Common myeloid progenitor, CD34-positive (primary cell): ENCODE measurements around the gene TBCD.
A peak's percentile ranks its signal among the peaks of the same experiment; 100 is the strongest.
"Not testable (repeated sequence)": the region's sequence is repeated elsewhere in the genome, so short reads cannot be mapped to it uniquely, and the experiment has no call there.

Source experiments
- CTCF ChIA-PET: fragments of 350-600 bp; sonication (Branson Sonifier 250); formaldehyde crosslinking; loops from one replicate; lab custom pipeline; 2021; ENCODE audit warnings: antibody characterized with exemption; lab: Charles Lee
- POLR2A ChIA-PET: fragments of 350-600 bp; sonication (Branson Sonifier 250); formaldehyde crosslinking; loops from one replicate; lab custom pipeline; 2021; ENCODE audit warnings: antibody characterized with exemption; lab: Charles Lee
- DNase-seq, 3 donors: peaks; one replicate each; pipeline versions ENCODE4 v3.0.0 to v3.0.0-alpha.2; 2013
- H3K27ac ChIP-seq, 2 experiments: 1 replicate in 1 of 2; 2 replicates in 1 of 2; pipeline ENCODE4 v1.7.0; 2013; ENCODE audit warnings: inconsistent platforms in 2 of 2, low read length in 2 of 2, mild to moderate bottlenecking in 2 of 2, low read depth in 1 of 2, moderate library complexity in 1 of 2; ENCODE audit not compliant: severe bottlenecking in 2 of 2, insufficient read depth in 1 of 2, poor library complexity in 1 of 2
- H3K27me3 ChIP-seq, 5 experiments: replicated peaks in 2 of 5; 1 replicate in 3 of 5; 2 replicates in 2 of 5; pipeline versions ENCODE4 v1.6.1 to v1.7.0; 2013; ENCODE audit warnings: low read length in 4 of 5, mild to moderate bottlenecking in 2 of 5, moderate library complexity in 2 of 5, inconsistent platforms in 1 of 5; ENCODE audit not compliant: insufficient read depth in 5 of 5, control insufficient read depth in 4 of 5
- H3K36me3 ChIP-seq, 4 experiments: 1 replicate in 2 of 4; 2 replicates in 2 of 4; pipeline versions ENCODE4 v1.6.1 to v1.7.0; 2013; ENCODE audit warnings: low read length in 3 of 4, control low read depth in 1 of 4, mild to moderate bottlenecking in 1 of 4; ENCODE audit not compliant: control insufficient read depth in 4 of 4, insufficient read depth in 4 of 4
- H3K4me1 ChIP-seq, 4 experiments: 1 replicate in 3 of 4; 2 replicates in 1 of 4; pipeline versions ENCODE4 v1.6.1 to v1.7.1; 2013; ENCODE audit warnings: low read length in 3 of 4, mild to moderate bottlenecking in 3 of 4, control low read depth in 1 of 4, inconsistent platforms in 1 of 4, moderate library complexity in 1 of 4; ENCODE audit not compliant: control insufficient read depth in 4 of 4, insufficient read depth in 4 of 4; ENCODE audit errors: control extremely low read depth in 1 of 4
- H3K4me3 ChIP-seq, 7 experiments: 1 replicate in 4 of 7; 2 replicates in 3 of 7; pipeline versions ENCODE4 v1.5.1 to v1.7.0; 2013; ENCODE audit warnings: mild to moderate bottlenecking in 7 of 7, low read length in 6 of 7, moderate library complexity in 6 of 7, inconsistent platforms in 2 of 7, low read depth in 2 of 7, control low read depth in 1 of 7; ENCODE audit not compliant: insufficient read depth in 4 of 7, control insufficient read depth in 1 of 7; ENCODE audit errors: extremely low read depth in 1 of 7
- H3K9me3 ChIP-seq, 5 experiments: 1 replicate in 4 of 5; 2 replicates in 1 of 5; pipeline versions ENCODE4 v1.6.1 to v1.7.1; 2013; ENCODE audit warnings: low read length in 4 of 5, mild to moderate bottlenecking in 2 of 5, inconsistent platforms in 1 of 5, low read depth in 1 of 5, moderate library complexity in 1 of 5; ENCODE audit not compliant: control insufficient read depth in 4 of 5, insufficient read depth in 2 of 5; ENCODE audit errors: control extremely low read depth in 1 of 5
- WGBS: methylation state at CpG from one replicate; pipeline ENCODE4 v1.1.5; 2013; ENCODE audit not compliant: insufficient coverage; 5-methylcytosine and 5-hydroxymethylcytosine counted together

TBCD gene

DNA sequence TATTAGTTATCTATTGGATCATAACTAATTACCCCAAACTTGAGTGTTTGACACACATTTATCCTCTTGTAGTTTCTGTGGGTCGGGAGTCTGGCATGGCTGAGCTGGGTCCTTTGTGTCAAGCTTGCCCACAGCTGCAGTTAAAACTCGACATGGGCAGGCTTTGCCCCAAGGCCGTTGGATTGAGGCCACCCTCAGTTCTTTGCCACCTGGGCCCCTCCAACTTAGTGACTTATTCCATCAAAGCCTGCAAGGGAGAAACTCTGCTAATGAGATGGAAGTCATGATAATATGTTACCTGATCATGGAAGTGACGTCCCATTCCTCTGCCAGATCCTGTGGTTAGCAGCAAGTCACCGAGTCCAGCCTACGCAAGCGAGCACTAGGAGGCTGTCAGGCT, 17.2 kb downstream of the TBCD start:
- ChIA-PET CTCF (interaction anchor here (1.1 to 2.4 kb wide), 4 partner anchors 8 to 104 kb away, joined by 3 to 11 read pairs (median 4); no protein-coding TSS in a partner anchor), POLR2A (no interaction called here)
- WGBS = 94% methylated on average over 5 of the region's 7 CpGs
- no peaks in the 10 kb centered on the region for H3K27me3 ChIP-seq
- no peak overlapping the region for H3K27ac ChIP-seq
- no peak for DNase-seq
- no peaks in the 10 kb centered on the region for H3K4me1 ChIP-seq
- H3K36me3 ChIP-seq = peaks cover 8 to 48% (median 29%) of the 10 kb centered on the region in 4 experiments
- peaks cover 0 to 2% (median 0%) of the 10 kb centered on the region in 5 experiments for H3K9me3 ChIP-seq
- no peak overlapping the region for H3K4me3 ChIP-seq

DNA sequence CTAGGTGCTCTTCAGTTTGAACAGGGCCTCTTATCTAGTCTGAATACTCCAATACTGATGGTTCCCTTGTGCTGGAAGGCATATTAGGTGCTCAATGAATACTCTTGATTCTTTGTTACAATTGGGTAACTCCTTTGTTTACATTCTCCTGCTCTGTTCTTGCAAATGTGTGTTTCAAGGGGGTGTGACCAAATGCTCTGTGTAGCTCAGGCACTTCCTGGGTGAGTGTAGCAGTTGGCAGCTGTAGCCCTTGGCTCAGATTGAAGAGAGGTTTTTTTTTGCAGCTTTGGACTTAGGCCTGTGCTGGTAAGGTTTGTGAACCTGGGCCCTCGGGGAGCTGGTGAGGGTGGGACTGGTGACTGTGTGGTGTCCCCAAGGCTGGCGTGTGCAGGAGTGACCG, 20.2 kb downstream of the TBCD start:
- Histone ChIP-seq H3K4me1 (peaks cover 0 to 8% (median 8%) of the 10 kb centered on the region in 4 experiments), H3K4me3 (no peak overlapping the region), H3K27me3 (no peaks in the 10 kb centered on the region), H3K9me3 (peaks cover 0 to 2% (median 0%) of the 10 kb centered on the region in 5 experiments), H3K36me3 (peaks cover 8 to 47% (median 31%) of the 10 kb centered on the region in 4 experiments), H3K27ac (no peak overlapping the region)
- ChIA-PET CTCF (interaction anchor here (1.3 to 1.5 kb wide), 2 partner anchors 9 to 103 kb away, joined by 4 to 13 read pairs; no protein-coding TSS in a partner anchor), POLR2A (no interaction called here)
- no CpG with 5 or more reads among the region's 3 CpGs for WGBS
- no peak for DNase-seq

DNA sequence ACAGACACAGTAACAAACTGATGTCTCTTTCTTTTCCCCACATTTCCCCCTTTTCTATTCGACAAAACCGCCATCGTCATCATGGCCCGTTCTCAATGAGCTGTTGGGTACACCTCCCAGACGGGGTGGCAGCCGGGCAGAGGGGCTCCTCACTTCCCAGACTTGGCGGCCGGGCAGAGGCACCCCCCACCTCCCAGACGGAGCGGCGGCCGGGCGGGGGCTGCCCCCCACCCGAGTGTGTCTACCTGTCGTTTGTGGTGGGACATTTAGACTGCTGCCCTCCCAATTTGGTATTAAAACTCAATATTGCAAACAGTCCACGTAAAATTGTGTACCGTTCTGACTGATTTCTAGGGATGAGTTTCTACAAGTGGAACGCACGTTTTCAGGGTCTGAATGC, 22.6 kb downstream of the TBCD start:
- WGBS = 95% methylated on average over 17 of the region's 19 CpGs
- H3K9me3 ChIP-seq, H3K27ac ChIP-seq, POLR2A ChIA-PET, DNase-seq, H3K4me3 ChIP-seq, H3K4me1 ChIP-seq, H3K27me3 ChIP-seq: not testable (repeated sequence)
- CTCF ChIA-PET = interaction anchor here (1.3 to 2.9 kb wide), 3 partner anchors 9 to 105 kb away, joined by 3 to 9 read pairs (median 4); no protein-coding TSS in a partner anchor
- peaks cover 0 to 28% (median 19%) of the 10 kb centered on the region in 4 experiments for H3K36me3 ChIP-seq

DNA sequence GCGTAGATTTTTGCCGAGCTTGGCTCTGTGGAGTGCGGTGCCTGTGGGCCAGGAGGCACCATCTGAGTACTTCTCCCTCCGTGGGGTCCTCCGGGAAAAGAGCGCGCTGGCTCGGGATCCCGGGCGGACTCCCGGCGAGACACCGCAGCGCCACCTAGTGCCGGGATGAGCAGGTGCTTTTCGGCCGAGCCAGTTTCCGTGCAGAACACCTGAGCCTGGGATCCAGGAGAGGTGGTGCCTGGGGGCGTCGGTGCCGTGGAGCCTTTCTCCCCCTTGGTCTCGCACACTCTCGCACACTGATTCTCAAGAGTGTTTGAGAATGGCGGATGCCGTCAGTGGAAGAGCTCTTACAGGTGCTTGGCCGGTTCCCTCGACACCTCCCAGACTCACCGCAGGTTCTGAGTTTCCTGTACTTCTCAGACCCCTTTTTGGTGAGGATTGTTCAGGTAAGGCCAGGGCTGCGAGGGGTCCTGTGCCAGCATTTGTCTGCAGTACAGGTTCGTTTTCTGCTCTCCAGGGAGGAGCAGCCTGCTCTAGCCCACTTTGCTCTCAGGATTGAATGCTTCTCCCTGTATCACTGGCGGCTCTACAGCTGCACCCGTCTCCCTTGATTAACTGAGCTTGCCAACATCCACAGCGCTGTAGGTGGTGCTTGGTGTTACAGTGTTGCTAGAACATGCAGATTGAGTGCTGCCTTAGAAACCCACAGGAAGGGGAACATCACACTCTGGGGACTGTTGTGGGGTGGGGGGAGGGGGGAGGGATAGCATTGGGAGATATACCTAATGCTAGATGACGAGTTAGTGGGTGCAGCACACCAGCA, 23.3 kb downstream of the TBCD start:
- ChIA-PET POLR2A (interaction anchor here (0.6 kb wide), 1 partner anchor 317 kb away, joined by 3 read pairs; the partner anchor contains the start of gene NARF), CTCF (interaction anchor here (0.7 to 2.9 kb wide), 7 partner anchors 10 to 108 kb away, joined by 3 to 9 read pairs (median 4); no protein-coding TSS in a partner anchor)
- DNase-seq = peak; percentile 22 to 50 (median 41)
- Histone ChIP-seq H3K27me3 (no peaks in the 10 kb centered on the region), H3K4me3 (peak overlapping the region in 3 of 7 experiments; percentile 11 to 48 (median 42)), H3K4me1 (peaks cover 0 to 8% (median 8%) of the 10 kb centered on the region in 4 experiments), H3K36me3 (peaks cover 0 to 28% (median 14%) of the 10 kb centered on the region in 4 experiments), H3K27ac (no peak overlapping the region), H3K9me3 (no peaks in the 10 kb centered on the region)
- 44% methylated on average over 28 of the region's 34 CpGs for WGBS

GRCh38 chr17:82776454-82776853, 24.6 kb downstream of the TBCD start:
- no peaks in the 10 kb centered on the region for H3K9me3 ChIP-seq
- no peaks in the 10 kb centered on the region for H3K27me3 ChIP-seq
- WGBS = 97% methylated on average over 13 of the region's 13 CpGs
- ChIA-PET POLR2A (no interaction called here), CTCF (interaction anchor here (0.7 to 1.4 kb wide), 4 partner anchors 8 to 108 kb away, joined by 3 to 5 read pairs (median 3); no protein-coding TSS in a partner anchor)
- DNase-seq = no peak
- no peak overlapping the region for H3K4me3 ChIP-seq
- no peak overlapping the region for H3K27ac ChIP-seq
- H3K4me1 ChIP-seq = peaks cover 0 to 8% (median 8%) of the 10 kb centered on the region in 4 experiments
- H3K36me3 ChIP-seq = peaks cover 0 to 28% (median 13%) of the 10 kb centered on the region in 4 experiments

GRCh38 chr17:82777778-82778375, 26.0 kb downstream of the TBCD start:
- CTCF ChIA-PET = interaction anchor here (1.7 to 2.5 kb wide), 2 partner anchors 22 to 110 kb away, joined by 3 to 12 read pairs; no protein-coding TSS in a partner anchor
- WGBS = 98% methylated on average over 5 of the region's 21 CpGs
- DNase-seq = not testable (repeated sequence)

More at GRCh38 chr17:82777778-82778375, 26.0 kb downstream of the TBCD start:
- Histone ChIP-seq H3K36me3 (peaks cover 0 to 30% (median 8%) of the 10 kb centered on the region in 4 experiments), H3K4me1 (peaks cover 0 to 17% (median 12%) of the 10 kb centered on the region in 4 experiments)
- H3K27me3 ChIP-seq, H3K9me3 ChIP-seq, H3K27ac ChIP-seq, H3K4me3 ChIP-seq: not testable (repeated sequence)
- POLR2A ChIA-PET = interaction anchor here (0.6 kb wide), 1 partner anchor 130 kb away, joined by 4 read pairs; no protein-coding TSS in a partner anchor
